Liver (tissue), 9 donors: Measurements from ENCODE around the gene SPECC1. TPM values are rescaled to one million over a fixed set of nuclear protein-coding genes. Genes with fewer than 3 reads are reported as not detected.

ENCODE experiments used
- DNase-seq: peaks from one replicate; pipeline ENCODE4 v3.0.0-alpha.2; 2017; ENCODE audit warnings: low spot score
- H3K27ac ChIP-seq, 2 donors: one replicate each; pipeline ENCODE4 v1.7.0; 2013; ENCODE audit warnings: inconsistent platforms in 2 of 2, low read length in 2 of 2, control low read depth in 1 of 2, low read depth in 1 of 2, mild to moderate bottlenecking in 1 of 2
- H3K27me3 ChIP-seq, 4 donors: one replicate each; pipeline versions ENCODE4 v1.6.1 to v1.7.0; 2013; ENCODE audit warnings: low read length in 3 of 4, inconsistent platforms in 1 of 4, mild to moderate bottlenecking in 1 of 4, moderate library complexity in 1 of 4; ENCODE audit not compliant: control insufficient read depth in 4 of 4, insufficient read depth in 4 of 4
- H3K36me3 ChIP-seq, 4 donors: one replicate each; pipeline versions ENCODE4 v1.6.1 to v1.7.0; 2013; ENCODE audit warnings: low read length in 3 of 4, mild to moderate bottlenecking in 3 of 4, low read depth in 1 of 4, moderate library complexity in 1 of 4; ENCODE audit not compliant: control insufficient read depth in 4 of 4, insufficient read depth in 3 of 4
- H3K4me1 ChIP-seq, 4 donors: one replicate each; pipeline versions ENCODE4 v1.6.1 to v1.7.0; 2013; ENCODE audit warnings: low read length in 3 of 4, mild to moderate bottlenecking in 3 of 4, moderate library complexity in 1 of 4; ENCODE audit not compliant: control insufficient read depth in 4 of 4, insufficient read depth in 4 of 4
- H3K4me3 ChIP-seq, 3 donors: one replicate each; pipeline versions ENCODE4 v1.6.1 to v1.7.0; 2013; ENCODE audit warnings: low read length in 3 of 3, control low read depth in 1 of 3, low read depth in 1 of 3, mild to moderate bottlenecking in 1 of 3
- H3K9ac ChIP-seq, 2 donors: one replicate each; pipeline ENCODE4 v1.7.0; 2013; ENCODE audit warnings: low read length in 2 of 2, mild to moderate bottlenecking in 2 of 2, moderate library complexity in 2 of 2, control low read depth in 1 of 2, low read depth in 1 of 2
- H3K9me3 ChIP-seq, 4 donors: one replicate each; pipeline versions ENCODE4 v1.6.1 to v1.7.0; 2013; ENCODE audit warnings: low read length in 3 of 4; ENCODE audit not compliant: control insufficient read depth in 4 of 4
- EGR1 ChIP-seq, 2 donors: IDR thresholded peaks; 2 replicates each; pipeline ENCODE4 v1.6.1; 2016 to 2018; ENCODE audit warnings: antibody characterized with exemption in 2 of 2, low read depth in 2 of 2
- FOXA1 ChIP-seq: IDR thresholded peaks from 2 replicates; pipeline ENCODE4 v1.6.1; 2016; ENCODE audit warnings: antibody characterized with exemption
- FOXA2 ChIP-seq: IDR thresholded peaks from 2 replicates; pipeline ENCODE4 v1.6.1; 2016; ENCODE audit warnings: antibody characterized with exemption
- GABPA ChIP-seq, 2 donors: IDR thresholded peaks in 1 of 2; conservative IDR thresholded peaks in 1 of 2; 2 replicates each; pipeline ENCODE4 v1.6.1; 2016; ENCODE audit warnings: antibody characterized with exemption in 2 of 2, mild to moderate bottlenecking in 1 of 2, moderate library complexity in 1 of 2
- HNF4A ChIP-seq, 2 donors: conservative IDR thresholded peaks; 2 replicates each; pipeline ENCODE4 v1.6.1; 2016; ENCODE audit warnings: antibody characterized with exemption in 2 of 2, mild to moderate bottlenecking in 2 of 2
- HNF4G ChIP-seq: IDR thresholded peaks from 2 replicates; pipeline ENCODE4 v1.6.1; 2016; ENCODE audit warnings: antibody characterized with exemption
- JUND ChIP-seq, 2 donors: IDR thresholded peaks; 2 replicates each; pipeline ENCODE4 v1.6.1; 2016; ENCODE audit warnings: antibody characterized with exemption in 2 of 2
- NR2F2 ChIP-seq: IDR thresholded peaks from 2 replicates; pipeline ENCODE4 v1.6.1; 2016; ENCODE audit warnings: antibody characterized with exemption
- RAD21 ChIP-seq, 2 donors: IDR thresholded peaks; 2 replicates each; pipeline ENCODE4 v1.6.1; 2016; ENCODE audit warnings: antibody characterized with exemption in 2 of 2, mild to moderate bottlenecking in 2 of 2
- RXRA ChIP-seq, 2 donors: IDR thresholded peaks; 2 replicates each; pipeline ENCODE4 v1.6.1; 2017 to 2018; ENCODE audit warnings: antibody characterized with exemption in 2 of 2, mild to moderate bottlenecking in 1 of 2
- SP1 ChIP-seq: IDR thresholded peaks from 2 replicates; pipeline ENCODE4 v1.6.1; 2018; ENCODE audit warnings: antibody characterized with exemption, mild to moderate bottlenecking
- TAF1 ChIP-seq: conservative IDR thresholded peaks from 2 replicates; pipeline ENCODE4 v1.6.1; 2016; ENCODE audit warnings: antibody characterized with exemption, mild to moderate bottlenecking
- YY1 ChIP-seq: IDR thresholded peaks from 2 replicates; pipeline ENCODE4 v1.6.1; 2016; ENCODE audit warnings: antibody characterized with exemption, mild to moderate bottlenecking
- WGBS: extraction: QIAGEN DNeasy Blood & Tissue Kit; methylation state at CpG from one replicate; pipeline ENCODE4 v1.1.7; 2013; 5-methylcytosine and 5-hydroxymethylcytosine counted together
- polyA plus RNA-seq, 2 donors: library from polyadenylated mRNA; stranded (reverse) in 1 of 2; unstranded in 1 of 2; fragments of 200-250 nt in 1 of 2; fragments of >200 nt in 1 of 2; fragmentation: Nextera tagmentation in 1 of 2; extraction: Ambion mirVana in 1 of 2; gene quantifications; one replicate each; pipeline versions ENCODE4 v1.2.1 to v1.2.3, GENCODE V29; 2013 to 2015
- total RNA-seq, 2 donors: library from RNA; depleted of rRNA; stranded (reverse); fragments of >200 nt; gene quantifications; one replicate each; pipeline ENCODE4 v1.2.3, GENCODE V29; 2014
- TF ChIP-seq, protein P1 (sequence below): IDR thresholded peaks from 2 replicates; pipeline ENCODE4 v1.6.1; 2016; ENCODE audit warnings: antibody characterized with exemption
- TF ChIP-seq, protein P2 (sequence below): IDR thresholded peaks from 2 replicates; pipeline ENCODE4 v1.6.1; 2016; ENCODE audit warnings: antibody characterized with exemption
- TF ChIP-seq, protein P3 (sequence below): IDR thresholded peaks from 2 replicates; pipeline ENCODE4 v1.6.1; 2016; ENCODE audit warnings: antibody characterized with exemption, mild to moderate bottlenecking
- TF ChIP-seq, protein P4 (sequence below): IDR thresholded peaks from 2 replicates; pipeline ENCODE4 v1.6.1; 2016; ENCODE audit warnings: antibody characterized with exemption
- TF ChIP-seq, protein P5 (sequence below): fragments of 150-350 bp; IDR thresholded peaks from 2 replicates; pipeline ENCODE4 v1.5.1; 2017; ENCODE audit warnings: improper control_type of control experiment, low read depth, low read length; ENCODE audit not compliant: missing input control
- donor health status: healthy.
- donor health status: healthy.
- donor health status: healthy.
- donor health status: healthy.
- donor health status: healthy.

SPECC1 gene
- total and polyA plus RNA-seq, 4 donors, result 0.36 to 70.3 (median 1.8) TPM

DNA sequence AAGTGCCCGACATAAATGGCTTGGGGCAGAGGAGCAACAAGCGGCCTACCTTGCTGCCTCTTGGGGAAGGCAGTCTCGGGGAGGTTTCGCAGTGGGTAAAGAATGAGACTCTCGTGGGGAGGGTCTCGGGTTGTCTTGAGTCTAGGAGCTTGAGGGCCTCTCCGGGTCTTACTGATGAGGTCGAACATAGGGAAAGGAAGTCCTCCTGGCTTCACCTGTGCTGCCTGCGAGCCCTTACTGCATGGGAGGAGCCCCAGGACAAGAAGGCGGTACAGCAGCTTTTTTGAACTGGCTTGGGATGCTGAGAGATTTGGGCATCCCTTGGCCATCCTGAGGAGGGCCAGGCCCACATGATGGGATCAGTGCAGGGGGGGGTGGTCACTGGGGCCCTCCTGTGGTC is 71.4 kb downstream of the SPECC1 start:
- DNase-seq, result no peak
- Histone ChIP-seq H3K27ac (no peak overlapping the region), H3K4me1 (no peaks in the 10 kb centered on the region), H3K36me3 (no peaks in the 10 kb centered on the region), H3K9ac (no peak overlapping the region), H3K4me3 (no peak overlapping the region), H3K27me3 (no peaks in the 10 kb centered on the region), H3K9me3 (no peaks in the 10 kb centered on the region)
- TF ChIP-seq JUND (IDR thresholded peaks at IDR 0.05) (no peak), GABPA (IDR thresholded peaks at IDR 0.05 in 1 of 2, conservative IDR thresholded peaks at IDR 0.05 in 1 of 2) (no peak), YY1 (no peak), HNF4A (conservative IDR thresholded peaks at IDR 0.05) (no peak), EGR1 (IDR thresholded peaks at IDR 0.05; ENCODE audit: low read depth in 2 of 2) (no peak), TAF1 (no peak), HNF4G (no peak), FOXA2 (no peak)
- TF ChIP-seq, protein P1, sequence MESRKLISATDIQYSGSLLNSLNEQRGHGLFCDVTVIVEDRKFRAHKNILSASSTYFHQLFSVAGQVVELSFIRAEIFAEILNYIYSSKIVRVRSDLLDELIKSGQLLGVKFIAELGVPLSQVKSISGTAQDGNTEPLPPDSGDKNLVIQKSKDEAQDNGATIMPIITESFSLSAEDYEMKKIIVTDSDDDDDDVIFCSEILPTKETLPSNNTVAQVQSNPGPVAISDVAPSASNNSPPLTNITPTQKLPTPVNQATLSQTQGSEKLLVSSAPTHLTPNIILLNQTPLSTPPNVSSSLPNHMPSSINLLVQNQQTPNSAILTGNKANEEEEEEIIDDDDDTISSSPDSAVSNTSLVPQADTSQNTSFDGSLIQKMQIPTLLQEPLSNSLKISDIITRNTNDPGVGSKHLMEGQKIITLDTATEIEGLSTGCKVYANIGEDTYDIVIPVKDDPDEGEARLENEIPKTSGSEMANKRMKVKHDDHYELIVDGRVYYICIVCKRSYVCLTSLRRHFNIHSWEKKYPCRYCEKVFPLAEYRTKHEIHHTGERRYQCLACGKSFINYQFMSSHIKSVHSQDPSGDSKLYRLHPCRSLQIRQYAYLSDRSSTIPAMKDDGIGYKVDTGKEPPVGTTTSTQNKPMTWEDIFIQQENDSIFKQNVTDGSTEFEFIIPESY, result no peak
- TF ChIP-seq, protein P2, sequence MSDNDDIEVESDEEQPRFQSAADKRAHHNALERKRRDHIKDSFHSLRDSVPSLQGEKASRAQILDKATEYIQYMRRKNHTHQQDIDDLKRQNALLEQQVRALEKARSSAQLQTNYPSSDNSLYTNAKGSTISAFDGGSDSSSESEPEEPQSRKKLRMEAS, result no peak
- 88% methylated on average over 10 of the region's 10 CpGs for WGBS

DNA sequence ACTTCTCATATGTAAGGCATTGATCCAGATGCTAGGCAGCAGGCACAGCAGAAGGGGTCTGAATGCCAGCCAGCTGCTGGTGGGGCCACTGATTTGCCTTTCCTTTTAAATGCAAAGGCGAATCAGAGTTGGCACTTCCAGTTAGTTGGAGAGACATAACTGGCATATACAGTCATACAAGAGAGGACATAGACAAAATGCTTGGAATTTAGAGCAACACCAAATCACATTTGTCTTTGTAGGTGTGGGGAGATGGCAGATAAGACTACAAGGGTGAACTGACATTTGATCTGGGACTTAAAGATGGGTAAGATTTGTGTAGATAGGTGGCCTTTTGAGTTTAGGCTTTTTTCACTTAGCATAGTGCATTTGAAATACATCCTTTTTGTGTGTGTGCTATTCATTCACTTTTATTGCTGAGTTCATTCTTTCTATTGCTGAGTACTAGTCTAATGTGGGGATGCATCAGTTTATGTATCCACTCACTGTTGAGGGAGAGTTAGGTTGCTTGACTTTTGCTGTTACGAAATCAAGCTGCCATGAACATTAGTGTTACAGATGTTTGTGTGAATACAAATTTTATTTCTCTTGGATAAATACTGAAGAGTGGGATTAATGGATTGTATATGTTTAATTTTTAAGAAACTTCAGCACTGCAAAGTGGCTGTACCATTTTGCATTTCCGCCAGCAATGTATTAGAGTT is 74.1 kb downstream of the SPECC1 start:
- no peak overlapping the region for H3K9ac ChIP-seq
- no peak for DNase-seq
- H3K27ac ChIP-seq, result no peak overlapping the region
- H3K36me3 ChIP-seq, result no peaks in the 10 kb centered on the region
- no peaks in the 10 kb centered on the region for H3K27me3 ChIP-seq
- H3K4me1 ChIP-seq, result no peaks in the 10 kb centered on the region
- no peaks in the 10 kb centered on the region for H3K9me3 ChIP-seq
- TF ChIP-seq, protein P3, sequence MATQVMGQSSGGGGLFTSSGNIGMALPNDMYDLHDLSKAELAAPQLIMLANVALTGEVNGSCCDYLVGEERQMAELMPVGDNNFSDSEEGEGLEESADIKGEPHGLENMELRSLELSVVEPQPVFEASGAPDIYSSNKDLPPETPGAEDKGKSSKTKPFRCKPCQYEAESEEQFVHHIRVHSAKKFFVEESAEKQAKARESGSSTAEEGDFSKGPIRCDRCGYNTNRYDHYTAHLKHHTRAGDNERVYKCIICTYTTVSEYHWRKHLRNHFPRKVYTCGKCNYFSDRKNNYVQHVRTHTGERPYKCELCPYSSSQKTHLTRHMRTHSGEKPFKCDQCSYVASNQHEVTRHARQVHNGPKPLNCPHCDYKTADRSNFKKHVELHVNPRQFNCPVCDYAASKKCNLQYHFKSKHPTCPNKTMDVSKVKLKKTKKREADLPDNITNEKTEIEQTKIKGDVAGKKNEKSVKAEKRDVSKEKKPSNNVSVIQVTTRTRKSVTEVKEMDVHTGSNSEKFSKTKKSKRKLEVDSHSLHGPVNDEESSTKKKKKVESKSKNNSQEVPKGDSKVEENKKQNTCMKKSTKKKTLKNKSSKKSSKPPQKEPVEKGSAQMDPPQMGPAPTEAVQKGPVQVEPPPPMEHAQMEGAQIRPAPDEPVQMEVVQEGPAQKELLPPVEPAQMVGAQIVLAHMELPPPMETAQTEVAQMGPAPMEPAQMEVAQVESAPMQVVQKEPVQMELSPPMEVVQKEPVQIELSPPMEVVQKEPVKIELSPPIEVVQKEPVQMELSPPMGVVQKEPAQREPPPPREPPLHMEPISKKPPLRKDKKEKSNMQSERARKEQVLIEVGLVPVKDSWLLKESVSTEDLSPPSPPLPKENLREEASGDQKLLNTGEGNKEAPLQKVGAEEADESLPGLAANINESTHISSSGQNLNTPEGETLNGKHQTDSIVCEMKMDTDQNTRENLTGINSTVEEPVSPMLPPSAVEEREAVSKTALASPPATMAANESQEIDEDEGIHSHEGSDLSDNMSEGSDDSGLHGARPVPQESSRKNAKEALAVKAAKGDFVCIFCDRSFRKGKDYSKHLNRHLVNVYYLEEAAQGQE, result no peak
- TF ChIP-seq, protein P4, sequence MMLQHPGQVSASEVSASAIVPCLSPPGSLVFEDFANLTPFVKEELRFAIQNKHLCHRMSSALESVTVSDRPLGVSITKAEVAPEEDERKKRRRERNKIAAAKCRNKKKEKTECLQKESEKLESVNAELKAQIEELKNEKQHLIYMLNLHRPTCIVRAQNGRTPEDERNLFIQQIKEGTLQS, result no peak
- TF ChIP-seq HNF4A (conservative IDR thresholded peaks at IDR 0.05) (no peak), JUND (IDR thresholded peaks at IDR 0.05) (no peak), GABPA (IDR thresholded peaks at IDR 0.05 in 1 of 2, conservative IDR thresholded peaks at IDR 0.05 in 1 of 2) (no peak), FOXA1 (no peak), NR2F2 (no peak), RXRA (IDR thresholded peaks at IDR 0.05) (no peak), FOXA2 (no peak), YY1 (no peak), RAD21 (IDR thresholded peaks at IDR 0.05) (no peak), TAF1 (no peak), SP1 (no peak), EGR1 (IDR thresholded peaks at IDR 0.05; ENCODE audit: low read depth in 2 of 2) (no peak), HNF4G (no peak)
- TF ChIP-seq, protein P5, sequence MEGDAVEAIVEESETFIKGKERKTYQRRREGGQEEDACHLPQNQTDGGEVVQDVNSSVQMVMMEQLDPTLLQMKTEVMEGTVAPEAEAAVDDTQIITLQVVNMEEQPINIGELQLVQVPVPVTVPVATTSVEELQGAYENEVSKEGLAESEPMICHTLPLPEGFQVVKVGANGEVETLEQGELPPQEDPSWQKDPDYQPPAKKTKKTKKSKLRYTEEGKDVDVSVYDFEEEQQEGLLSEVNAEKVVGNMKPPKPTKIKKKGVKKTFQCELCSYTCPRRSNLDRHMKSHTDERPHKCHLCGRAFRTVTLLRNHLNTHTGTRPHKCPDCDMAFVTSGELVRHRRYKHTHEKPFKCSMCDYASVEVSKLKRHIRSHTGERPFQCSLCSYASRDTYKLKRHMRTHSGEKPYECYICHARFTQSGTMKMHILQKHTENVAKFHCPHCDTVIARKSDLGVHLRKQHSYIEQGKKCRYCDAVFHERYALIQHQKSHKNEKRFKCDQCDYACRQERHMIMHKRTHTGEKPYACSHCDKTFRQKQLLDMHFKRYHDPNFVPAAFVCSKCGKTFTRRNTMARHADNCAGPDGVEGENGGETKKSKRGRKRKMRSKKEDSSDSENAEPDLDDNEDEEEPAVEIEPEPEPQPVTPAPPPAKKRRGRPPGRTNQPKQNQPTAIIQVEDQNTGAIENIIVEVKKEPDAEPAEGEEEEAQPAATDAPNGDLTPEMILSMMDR, result no peak
- TF ChIP-seq, protein P2, result no peak
- TF ChIP-seq, protein P1, result no peak
- WGBS, result 93% methylated on average over 3 of the region's 3 CpGs
- H3K4me3 ChIP-seq, result no peak overlapping the region
